ENCODE measurements around the gene ADGRL2. TPM values are rescaled to one million over a fixed set of nuclear protein-coding genes. Genes with fewer than 3 reads are reported as not detected.

ADGRL2 gene
- total and polyA plus RNA-seq, 2 of the 4 experiments (the other 2 are of a cell fraction): 17.0 to 42.7 TPM

- no peak overlapping the region for H2BK5ac ChIP-seq (ENCODE audit: low read depth, low read length, poor library complexity, severe bottlenecking)
- ATAC-seq (ENCODE audit: low read depth) (no peak), DNase-seq (no peak)
- no peaks in the 10 kb centered on the region for H3K4me1 ChIP-seq (ENCODE audit: control insufficient read depth, insufficient read depth, low read length)
- no peak overlapping the region for H3K4ac ChIP-seq (ENCODE audit: low read depth, low read length)
- H3K27ac ChIP-seq (ENCODE audit: insufficient read depth, low read length): no peak overlapping the region
- POLR2A ChIA-PET (ENCODE audit: unreplicated experiment): no interaction called here
- H3K9me3 ChIP-seq (ENCODE audit: control insufficient read depth, insufficient read depth, low read length): no peaks in the 10 kb centered on the region
- no peaks in the 10 kb centered on the region for H3K36me3 ChIP-seq (ENCODE audit: control insufficient read depth, insufficient read depth, low read length)
- no peaks in the 10 kb centered on the region for H3K9me1 ChIP-seq (ENCODE audit: insufficient read depth, low read length)
- no peak overlapping the region for H4K5ac ChIP-seq (ENCODE audit: low read depth, low read length)
- no peak overlapping the region for H3K18ac ChIP-seq (ENCODE audit: low read depth, low read length)
- CTCF ChIA-PET: no interaction called here
- H2BK20ac ChIP-seq (ENCODE audit: low read depth, low read length): no peak overlapping the region
- no peak overlapping the region for H3K14ac ChIP-seq (replicated peaks; ENCODE audit: low read depth, low read length)
- H2BK120ac ChIP-seq (ENCODE audit: low read depth, low read length): no peak overlapping the region
- intact Hi-C loops (cut with micrococcal nuclease) (no loop called here), in situ Hi-C loops (cut with MboI; ENCODE audit: low sequenced_read_pairs) (no loop called here), dilution Hi-C loops (cut with HindIII; ENCODE audit: low sequenced_read_pairs, unreplicated experiment) (no loop called here)
- H2AK5ac ChIP-seq (ENCODE audit: low read depth, low read length): no peak overlapping the region
- H3K4me3 ChIP-seq (ENCODE audit: insufficient read depth, low read depth, low read length): no peak overlapping the region
- peaks cover 4% of the 10 kb centered on the region; the same call in 1 of the 2 replicates for H3K27me3 ChIP-seq (ENCODE audit: control insufficient read depth, insufficient read depth, low read length)
- BruUV-seq (replicated peaks): no TSS peak
- H4K91ac ChIP-seq (ENCODE audit: insufficient read depth, low read depth, low read length): no peak overlapping the region
- no peak for TF ChIP-seq RAD21 (IDR thresholded peaks at IDR 0.05; ENCODE audit: low read length)
- TF ChIP-seq FOS (IDR thresholded peaks at IDR 0.05; ENCODE audit: low read depth, low read length): no peak
- TF ChIP-seq MAZ (IDR thresholded peaks at IDR 0.05; ENCODE audit: borderline replicate concordance, low read depth, low read length): no peak
- no peak for TF ChIP-seq POLR2A (IDR thresholded peaks at IDR 0.05; ENCODE audit: low read depth, low read length)
- no peak for TF ChIP-seq CEBPB (IDR thresholded peaks at IDR 0.05; ENCODE audit: low read depth, low read length)
- no peak for TF ChIP-seq USF2 (IDR thresholded peaks at IDR 0.05; ENCODE audit: low read depth, low read length)
- TF ChIP-seq MAFK (IDR thresholded peaks at IDR 0.05; ENCODE audit: low read depth, low read length): no peak
- TF ChIP-seq RCOR1 (IDR thresholded peaks at IDR 0.05; ENCODE audit: insufficient replicate concordance, low read length): no peak
- no peak for TF ChIP-seq SMC3 (IDR thresholded peaks at IDR 0.05; ENCODE audit: low read depth, low read length)
- TF ChIP-seq CTCF (conservative IDR thresholded peaks at IDR 0.05; ENCODE audit: low read depth, low read length): no peak
- TF ChIP-seq RFX5 (IDR thresholded peaks at IDR 0.05; ENCODE audit: low read depth, low read length): no peak
- TF ChIP-seq MXI1 (IDR thresholded peaks at IDR 0.05; ENCODE audit: borderline replicate concordance, low read depth, low read length): no peak
- TF ChIP-seq NFE2L2 (IDR thresholded peaks at IDR 0.05; ENCODE audit: low read depth, low read length): no peak
- no peak for TF ChIP-seq BHLHE40 (IDR thresholded peaks at IDR 0.05; ENCODE audit: low read depth, low read length)
- no peak for TF ChIP-seq CHD1 (IDR thresholded peaks at IDR 0.05; ENCODE audit: low read depth, low read length)
- TF ChIP-seq ELK1 (IDR thresholded peaks at IDR 0.05; ENCODE audit: borderline replicate concordance, low read depth, low read length): no peak
- no peak overlapping the region for H3K4me2 ChIP-seq (ENCODE audit: low read depth, low read length)
- no peak overlapping the region for H2BK15ac ChIP-seq (ENCODE audit: low read depth, low read length)
- H3K9ac ChIP-seq (ENCODE audit: low read depth, low read length): no peak overlapping the region
- no CpG with 5 or more reads among the region's 7 CpGs for WGBS, 2 experiments (ENCODE audit: extremely low coverage in 2 of 2, insufficient read length in 1 of 2)
- no peak overlapping the region for H3K56ac ChIP-seq (ENCODE audit: extremely low read depth, insufficient read depth, low read length)
- no peak overlapping the region for H2AK9ac ChIP-seq (replicated peaks; ENCODE audit: low read depth, low read length, poor library complexity)
- no peak overlapping the region for H4K8ac ChIP-seq (ENCODE audit: low read depth in 2 of 2, low read length in 2 of 2)
- no peak overlapping the region for H3K23ac ChIP-seq (ENCODE audit: low read depth, low read length)
- no peaks in the 10 kb centered on the region for H3K79me1 ChIP-seq (ENCODE audit: low read depth in 1 of 2, low read length in 2 of 2)
- no peak overlapping the region for H2AFZ ChIP-seq (replicated peaks; ENCODE audit: low read length, poor library complexity)
- no peaks in the 10 kb centered on the region for H4K20me1 ChIP-seq (ENCODE audit: insufficient read depth, low read length)
Observed at GRCh38 chr1:81808760-81809159, 8.0 kb downstream of the ADGRL2 start.

Data from IMR-90 (cell line).